22Rv1 (cell line): ENCODE results near the gene TCP11.

Experiments used
- CTCF ChIP-seq: fragments of 450-650 bp; IDR thresholded peaks from 2 replicates; pipeline ENCODE4 v1.5.1; 2017; ENCODE audit warnings: mild to moderate bottlenecking
- ZFX ChIP-seq: fragments of 450-650 bp; IDR thresholded peaks from 2 replicates; pipeline ENCODE4 v1.6.1; 2017; ENCODE audit warnings: antibody characterized with exemption, borderline replicate concordance

GRCh38 chr6:35072051-35072697, 69.0 kb downstream of the TCP11 start:
- TF ChIP-seq CTCF (no peak), ZFX (no peak)
